Measurements from ENCODE around the gene COL20A1. TPM values are rescaled to one million over a fixed set of nuclear protein-coding genes. Genes with fewer than 3 reads are reported as not detected.
"Not testable (repeated sequence)": the region's sequence is repeated elsewhere in the genome, so short reads cannot be mapped to it uniquely, and the experiment has no call there.

Gene COL20A1
- total RNA-seq, 2 donors from 2014 or later, result 0.50 to 0.58 TPM

DNA sequence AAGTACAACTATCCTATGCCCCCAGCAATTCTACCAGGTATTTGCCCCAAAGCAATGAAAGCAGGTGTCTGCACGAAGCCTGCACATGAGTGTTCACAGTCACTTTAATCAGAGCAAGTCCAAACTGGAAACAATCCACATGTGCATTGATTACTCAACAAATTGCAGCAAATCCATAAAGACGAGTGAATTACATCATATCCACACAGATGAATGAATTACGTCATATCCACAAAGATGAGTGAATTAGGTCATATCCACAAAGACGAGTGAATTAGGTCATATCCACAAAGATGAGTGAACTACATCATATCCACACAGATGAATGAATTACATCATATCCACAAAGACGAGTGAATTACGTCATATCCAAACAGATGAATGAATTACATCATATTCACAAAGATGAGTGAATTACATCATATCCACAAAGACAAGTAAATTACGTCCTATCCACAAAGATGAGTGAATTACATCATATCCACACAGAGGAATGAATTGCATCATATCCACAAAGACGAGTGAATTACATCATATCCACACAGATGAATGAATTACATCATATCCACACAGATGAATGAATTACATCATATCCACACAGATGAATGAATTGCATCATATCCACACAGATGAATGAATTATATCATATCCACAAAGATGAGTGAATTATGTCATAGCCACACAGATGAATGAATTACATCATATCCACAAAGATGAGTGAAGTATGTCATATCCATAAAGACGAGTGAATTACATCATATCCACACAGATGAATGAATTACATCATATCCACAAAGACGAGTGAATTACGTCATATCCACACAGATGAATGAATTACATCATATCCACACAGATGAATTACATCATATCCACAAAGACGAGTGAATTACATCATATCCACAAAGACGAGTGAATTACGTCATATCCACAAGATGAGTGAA, 46.4 kb downstream of the COL20A1 start:
- Mint-ChIP-seq H3K27me3 (ENCODE audit: low read depth) (peaks cover 53% of the 10 kb centered on the region), H3K27ac (peak overlapping the region; percentile 52)
- H3K9me3 Mint-ChIP-seq; DNase-seq; H3K4me3 Mint-ChIP-seq; ATAC-seq (replicated peaks in 1 of 2); H3K4me1 Mint-ChIP-seq (ENCODE audit: low read depth); H3K36me3 Mint-ChIP-seq (ENCODE audit: insufficient read depth in 2 of 2): not testable (repeated sequence)

DNA sequence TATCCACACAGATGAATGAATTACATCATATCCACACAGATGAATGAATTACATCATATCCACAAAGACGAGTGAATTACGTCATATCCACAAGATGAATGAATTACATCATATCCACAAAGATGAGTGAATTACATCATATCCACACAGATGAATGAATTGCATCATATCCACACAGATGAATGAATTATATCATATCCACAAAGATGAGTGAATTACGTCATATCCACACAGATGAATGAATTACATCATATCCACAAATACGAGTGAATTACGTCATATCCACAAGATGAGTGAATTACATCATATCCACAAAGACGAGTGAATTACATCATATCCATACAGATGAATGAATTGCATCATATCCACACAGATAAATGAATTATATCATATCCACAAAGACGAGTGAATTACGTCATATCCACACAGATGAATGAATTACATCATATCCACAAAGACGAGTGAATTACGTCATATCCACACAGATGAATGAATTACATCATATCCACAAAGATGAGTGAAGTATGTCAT, 47.2 kb downstream of the COL20A1 start:
- H3K27me3 Mint-ChIP-seq (ENCODE audit: low read depth), result peaks cover 51% of the 10 kb centered on the region
- ATAC-seq (replicated peaks in 1 of 2); H3K4me3 Mint-ChIP-seq; H3K4me1 Mint-ChIP-seq (ENCODE audit: low read depth); H3K27ac Mint-ChIP-seq; DNase-seq; H3K9me3 Mint-ChIP-seq; H3K36me3 Mint-ChIP-seq (ENCODE audit: insufficient read depth in 2 of 2): not testable (repeated sequence)

- Mint-ChIP-seq H3K4me1 (ENCODE audit: low read depth) (no peaks in the 10 kb centered on the region), H3K9me3 (peaks cover 3 to 6% of the 10 kb centered on the region in 2 donors), H3K27me3 (ENCODE audit: low read depth) (peaks cover 34% of the 10 kb centered on the region), H3K27ac (no peak overlapping the region), H3K36me3 (ENCODE audit: insufficient read depth in 2 of 2) (no peaks in the 10 kb centered on the region), H3K4me3 (no peak overlapping the region)
- no peak for DNase-seq
- ATAC-seq (replicated peaks in 1 of 2), result no peak
Observed at GRCh38 chr20:63342561-63343459, 49.8 kb downstream of the COL20A1 start.

- Mint-ChIP-seq H3K36me3 (ENCODE audit: insufficient read depth in 2 of 2) (no peaks in the 10 kb centered on the region), H3K4me3 (no peak overlapping the region), H3K27me3 (ENCODE audit: low read depth) (peaks cover 26% of the 10 kb centered on the region), H3K4me1 (ENCODE audit: low read depth) (no peaks in the 10 kb centered on the region), H3K9me3 (peaks cover 3 to 6% of the 10 kb centered on the region in 2 donors), H3K27ac (no peak overlapping the region)
- ATAC-seq (replicated peaks in 1 of 2) (no peak), DNase-seq (no peak)
Observed at GRCh38 chr20:63343460-63344445, 50.8 kb downstream of the COL20A1 start.

DNA sequence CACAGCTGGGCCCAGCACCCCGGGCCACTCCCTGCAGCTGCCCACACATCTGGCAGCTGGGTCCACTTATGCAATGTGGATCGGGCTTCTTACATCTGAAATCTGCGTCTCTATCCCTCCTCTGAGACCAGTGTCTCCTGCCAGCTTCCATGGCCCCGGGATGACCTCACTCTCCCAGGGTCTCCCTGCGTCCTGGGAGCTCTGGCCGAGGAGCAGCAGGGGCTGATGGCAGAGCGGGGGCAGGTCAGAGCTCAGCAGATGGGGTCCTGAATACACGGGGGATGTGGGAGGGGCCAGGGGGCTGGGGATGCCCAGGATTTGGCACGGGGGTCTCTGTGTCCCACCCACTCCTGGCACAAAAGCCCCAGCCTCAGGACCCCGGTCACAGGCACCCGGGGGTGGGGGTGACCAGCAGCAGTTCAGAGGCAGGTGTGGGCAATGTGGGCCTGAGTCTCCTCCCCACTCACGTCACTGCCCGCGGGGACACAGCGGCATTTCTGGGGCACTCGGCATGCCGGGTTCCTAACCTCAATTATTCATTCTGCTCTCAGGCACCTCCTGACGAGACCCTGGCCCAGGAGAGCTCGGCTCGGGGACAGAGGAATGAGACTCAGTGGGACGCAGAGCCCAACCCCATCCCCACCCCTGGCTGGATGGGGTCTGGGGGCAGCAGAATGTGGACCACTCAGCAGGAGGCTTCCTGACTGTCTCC, 51.8 kb downstream of the COL20A1 start:
- ATAC-seq (replicated peaks in 1 of 2) (no peak), DNase-seq (no peak)
- peaks cover 20% of the 10 kb centered on the region for H3K27me3 Mint-ChIP-seq (ENCODE audit: low read depth)
- no peak overlapping the region for H3K4me3 Mint-ChIP-seq
- no peaks in the 10 kb centered on the region for H3K36me3 Mint-ChIP-seq (ENCODE audit: insufficient read depth in 2 of 2)
- H3K4me1 Mint-ChIP-seq (ENCODE audit: low read depth), result no peaks in the 10 kb centered on the region
- no peak overlapping the region for H3K27ac Mint-ChIP-seq
- peaks cover under 1 to 3% of the 10 kb centered on the region in 2 donors for H3K9me3 Mint-ChIP-seq

GRCh38 chr20:63345328-63346100, 52.5 kb downstream of the COL20A1 start:
- Mint-ChIP-seq H3K27ac (no peak overlapping the region), H3K36me3 (ENCODE audit: insufficient read depth in 2 of 2) (peaks cover 0 to 3% of the 10 kb centered on the region in 2 donors), H3K4me3 (no peak overlapping the region), H3K9me3 (peaks cover 2 to 3% of the 10 kb centered on the region in 2 donors), H3K27me3 (ENCODE audit: low read depth) (peaks cover 19% of the 10 kb centered on the region), H3K4me1 (ENCODE audit: low read depth) (no peaks in the 10 kb centered on the region)
- ATAC-seq (replicated peaks in 1 of 2) (no peak), DNase-seq (no peak)

DNA sequence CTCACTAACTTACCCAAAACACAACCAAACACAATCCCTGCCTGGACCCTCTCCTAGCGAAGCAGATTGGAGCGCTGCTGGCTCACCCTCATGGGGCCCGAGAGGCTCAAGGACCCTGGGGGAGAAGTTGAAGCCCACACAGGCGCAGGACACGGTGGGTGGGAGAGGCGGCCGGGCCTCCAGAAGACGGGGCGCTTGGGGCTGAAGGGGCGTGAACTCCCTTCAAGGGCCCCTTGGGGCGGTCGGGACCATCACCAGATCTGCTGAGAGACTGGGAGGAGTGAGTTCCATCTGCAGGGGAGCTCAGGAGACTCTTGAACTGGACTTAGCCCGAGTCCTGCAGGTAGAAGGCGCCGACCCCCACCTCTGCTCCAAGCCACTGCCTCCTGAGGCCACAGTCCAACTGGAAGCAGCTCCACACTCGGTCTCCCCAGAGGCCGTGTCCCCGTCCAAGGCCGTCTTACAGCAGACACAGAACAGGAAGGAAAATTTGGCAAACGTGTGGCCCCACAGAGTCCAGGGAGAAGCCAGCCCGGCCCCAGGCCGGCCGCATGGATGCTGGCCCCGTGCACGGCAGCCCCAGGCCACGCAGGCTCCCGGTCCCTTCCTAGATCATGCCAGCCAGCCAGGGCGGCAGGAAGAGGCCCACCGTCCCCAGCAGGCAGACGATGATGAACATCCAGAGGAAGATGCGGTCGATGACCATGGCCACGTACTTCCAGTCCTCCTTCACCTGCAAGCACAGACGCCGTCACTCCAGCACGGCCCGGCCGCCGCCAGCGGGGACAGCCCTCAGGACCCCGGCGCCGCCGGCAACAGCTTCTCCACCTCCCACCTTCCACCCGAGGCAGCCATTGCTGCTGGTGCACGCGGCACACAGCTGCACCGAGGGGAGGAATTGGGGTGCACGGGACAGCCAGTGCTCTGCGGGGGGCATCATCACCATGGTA, 53.4 kb downstream of the COL20A1 start:
- Mint-ChIP-seq H3K36me3 (ENCODE audit: insufficient read depth in 2 of 2) (peaks cover 0 to 3% of the 10 kb centered on the region in 2 donors), H3K4me1 (ENCODE audit: low read depth) (no peaks in the 10 kb centered on the region), H3K27ac (no peak overlapping the region), H3K9me3 (peaks cover 2 to 6% of the 10 kb centered on the region in 2 donors), H3K27me3 (ENCODE audit: low read depth) (peaks cover 11% of the 10 kb centered on the region), H3K4me3 (no peak overlapping the region)
- no peak for ATAC-seq (replicated peaks in 1 of 2)
- DNase-seq, result no peak

GRCh38 chr20:63347081-63347741, 54.2 kb downstream of the COL20A1 start:
- no peak for DNase-seq
- H3K4me1 Mint-ChIP-seq (ENCODE audit: low read depth), result no peaks in the 10 kb centered on the region
- H3K36me3 Mint-ChIP-seq (ENCODE audit: insufficient read depth in 2 of 2), result peaks cover 0 to 3% of the 10 kb centered on the region in 2 donors
- peaks cover 2 to 6% of the 10 kb centered on the region in 2 donors for H3K9me3 Mint-ChIP-seq
- peaks cover 2% of the 10 kb centered on the region for H3K27me3 Mint-ChIP-seq (ENCODE audit: low read depth)
- H3K27ac Mint-ChIP-seq, result no peak overlapping the region
- H3K4me3 Mint-ChIP-seq, result no peak overlapping the region
- ATAC-seq (replicated peaks in 1 of 2), result no peak

DNA sequence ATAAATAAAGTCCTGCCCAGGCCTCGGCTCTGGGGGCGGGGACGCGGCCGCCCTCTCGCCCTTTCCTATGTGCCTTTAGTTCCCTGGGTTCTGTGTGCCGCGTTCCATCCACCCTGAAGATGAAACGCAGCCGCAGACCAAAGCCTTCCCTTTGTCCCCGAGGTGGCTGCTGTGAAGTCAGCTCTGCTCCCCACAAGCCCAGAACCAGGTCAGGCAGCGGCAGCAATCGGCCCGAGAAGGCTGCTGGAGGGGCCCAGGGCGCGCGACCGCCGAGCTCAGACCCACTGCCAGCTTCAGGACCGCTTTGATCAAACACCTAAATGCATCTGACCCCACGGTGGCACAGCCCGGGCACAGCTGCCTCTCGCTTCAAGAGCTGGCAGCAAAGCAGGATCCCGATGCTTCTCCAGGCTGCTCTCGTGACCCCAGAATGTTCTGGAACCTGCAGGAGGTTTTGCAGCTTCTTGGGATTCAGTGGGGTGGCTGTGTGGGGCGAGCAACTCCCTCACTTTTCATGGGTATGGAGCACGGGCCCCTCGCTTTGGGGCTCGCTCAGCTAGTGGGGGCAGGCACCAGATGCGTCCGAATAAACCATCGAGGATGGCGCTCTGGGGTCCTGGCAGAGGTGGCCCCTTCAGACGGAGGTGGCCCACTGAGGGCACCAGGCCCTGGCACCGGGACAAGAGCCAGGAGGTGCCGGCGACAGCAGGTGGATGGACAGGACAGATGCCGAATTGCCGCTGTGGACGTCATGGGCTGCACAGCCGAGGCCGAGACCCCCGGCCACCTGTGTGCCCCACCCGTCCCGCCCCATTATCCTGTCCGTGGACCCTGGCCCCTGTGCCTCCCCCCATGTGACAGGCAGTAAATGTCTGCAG, 55.2 kb downstream of the COL20A1 start:
- no peak overlapping the region for H3K27ac Mint-ChIP-seq
- peaks cover 0 to 3% of the 10 kb centered on the region in 2 donors for H3K36me3 Mint-ChIP-seq (ENCODE audit: insufficient read depth in 2 of 2)
- peaks cover 2 to 6% of the 10 kb centered on the region in 2 donors for H3K9me3 Mint-ChIP-seq
- no peaks in the 10 kb centered on the region for H3K27me3 Mint-ChIP-seq (ENCODE audit: low read depth)
- ATAC-seq (replicated peaks in 1 of 2) (no peak), DNase-seq (no peak)
- no peaks in the 10 kb centered on the region for H3K4me1 Mint-ChIP-seq (ENCODE audit: low read depth)
- no peak overlapping the region for H3K4me3 Mint-ChIP-seq
